GM21367 (cell line): ENCODE measurements around the gene CFAP52.
"Not testable (repeated sequence)": the region's sequence is repeated elsewhere in the genome, so short reads cannot be mapped to it uniquely, and the experiment has no call there.

Experiments
- ATAC-seq: cut with Tn5 transposase; IDR thresholded peaks from one replicate; pipeline ENCODE4 v1.9.1; 2021; ENCODE audit not compliant: unreplicated experiment

CFAP52 gene

DNA sequence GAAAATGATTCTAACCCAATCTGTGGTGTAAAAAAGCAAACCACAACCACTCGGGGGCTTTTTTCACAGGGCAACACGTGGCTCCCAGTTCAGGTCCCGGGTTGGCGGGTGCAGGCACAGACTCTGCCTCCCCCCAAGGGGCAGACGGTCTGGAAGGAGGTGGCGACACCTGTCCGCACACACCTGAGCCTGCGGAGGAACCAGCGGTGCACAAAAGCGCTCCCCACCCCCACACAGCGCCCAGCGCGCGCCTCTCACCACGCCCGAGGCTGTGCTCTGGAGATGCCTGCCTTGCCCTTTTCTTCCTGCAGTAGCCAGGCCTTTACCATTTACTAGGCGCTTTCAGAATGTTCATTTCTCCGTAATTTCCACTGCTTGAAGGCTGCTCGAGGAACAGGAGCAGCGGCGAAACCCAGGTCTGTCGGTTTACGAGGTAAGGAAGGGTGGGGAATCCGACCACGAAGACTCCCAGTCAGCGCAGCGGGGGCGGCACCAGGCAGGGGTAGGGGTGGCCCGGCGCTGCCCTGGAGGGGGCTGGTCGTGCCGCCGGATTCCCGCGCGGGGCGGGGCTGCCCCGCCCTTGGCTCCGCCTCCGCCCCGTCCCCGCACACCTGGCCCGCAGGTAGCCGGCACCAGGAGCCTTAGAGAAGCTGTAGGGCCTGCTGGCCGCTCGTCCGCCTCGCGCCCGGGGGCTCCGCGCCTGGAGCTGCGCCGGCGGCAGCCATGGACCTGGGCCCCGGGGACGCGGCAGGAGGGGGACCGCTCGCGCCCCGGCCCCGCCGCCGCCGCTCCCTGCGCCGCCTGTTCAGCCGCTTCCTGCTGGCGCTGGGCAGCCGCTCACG lies 68.7 kb downstream of the CFAP52 start, which contains the start of gene USP43:
TSS of gene USP43 (plus strand) at position 608 of the 842 bp plus-strand sequence. CDS start at position 724, 116 bp downstream.
- ATAC-seq: no peak

DNA sequence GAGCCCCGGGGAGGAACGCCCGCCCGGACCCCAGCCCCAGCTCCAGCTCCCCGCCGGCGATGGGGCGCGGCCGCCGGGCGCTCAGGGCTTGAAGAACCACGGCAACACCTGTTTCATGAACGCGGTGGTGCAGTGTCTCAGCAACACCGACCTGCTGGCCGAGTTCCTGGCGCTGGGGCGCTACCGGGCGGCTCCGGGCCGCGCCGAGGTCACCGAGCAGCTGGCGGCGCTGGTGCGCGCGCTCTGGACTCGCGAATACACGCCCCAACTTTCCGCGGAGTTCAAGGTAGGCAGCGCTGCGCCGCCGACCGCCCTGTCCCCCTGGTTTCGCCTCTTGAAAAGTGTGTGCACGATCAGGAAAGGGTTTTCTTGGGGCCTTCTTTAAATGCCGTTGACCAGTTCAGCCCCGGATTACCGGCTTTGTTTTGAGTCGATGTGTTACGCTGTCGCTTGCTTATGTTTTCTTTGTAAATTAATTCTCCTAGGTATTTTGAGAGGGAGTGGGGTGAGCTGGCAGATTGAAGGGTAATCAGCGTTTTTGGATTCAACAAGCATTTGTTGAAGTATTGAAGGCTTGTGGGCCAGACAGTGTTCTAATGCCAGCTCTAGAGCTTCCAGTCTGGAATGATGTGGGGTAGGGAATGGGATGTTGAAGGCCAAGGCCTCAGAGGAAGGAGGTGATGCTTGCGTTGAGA lies 69.6 kb downstream of the CFAP52 start:
- no peak for ATAC-seq

- no peak for ATAC-seq
These were observed 70.1 kb downstream of the CFAP52 start for GRCh38 chr17:9646546-9646885.

DNA sequence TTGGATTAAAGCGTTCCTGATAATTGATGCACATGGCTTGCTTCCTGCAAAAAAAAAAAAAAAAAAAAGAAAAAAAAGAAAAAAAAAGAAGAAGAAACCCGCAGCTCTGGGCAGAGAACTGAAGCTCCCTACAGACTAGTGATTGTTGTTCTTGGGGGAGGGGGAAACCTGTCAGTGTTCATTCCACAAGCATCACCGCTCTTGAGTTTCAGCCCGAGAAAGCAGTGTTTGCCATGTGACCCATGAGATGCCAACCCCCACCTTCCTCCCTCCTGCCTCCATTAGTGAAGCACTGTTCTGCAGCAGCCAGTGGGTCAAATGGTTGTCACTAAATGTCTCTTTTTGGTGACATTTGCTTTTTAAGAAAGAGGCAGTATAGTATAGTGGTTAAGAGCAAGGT lies 70.6 kb downstream of the CFAP52 start:
- no peak for ATAC-seq

DNA sequence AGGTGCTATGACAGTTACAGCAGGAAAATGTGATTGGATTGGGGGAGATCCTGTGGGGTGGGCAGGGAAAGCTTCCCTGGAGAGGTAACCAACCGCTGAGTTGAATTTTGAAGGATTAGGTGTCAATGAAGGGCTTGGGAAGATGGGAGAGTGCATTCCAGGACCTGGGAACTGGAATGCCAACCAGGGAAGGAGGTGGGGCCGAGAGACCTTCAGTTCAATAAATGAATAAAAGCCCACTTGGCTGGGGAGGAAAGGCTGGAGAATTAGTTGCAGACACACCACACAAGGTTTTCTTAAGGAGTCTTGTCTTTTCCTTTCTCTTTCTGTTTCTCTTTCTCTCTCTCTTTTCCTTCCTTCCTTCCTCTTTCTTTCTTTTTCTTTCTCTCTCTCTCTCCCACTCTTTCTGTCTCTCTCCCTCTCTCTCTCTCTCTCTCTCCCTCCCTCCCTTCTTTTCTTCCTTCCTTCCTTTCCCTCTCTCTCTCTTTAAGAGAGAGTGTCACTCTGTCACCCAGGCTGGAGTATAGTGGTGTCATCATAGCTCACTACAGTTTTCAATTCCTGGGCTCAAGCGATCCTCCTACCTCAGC lies 72.2 kb downstream of the CFAP52 start:
- no peak for ATAC-seq

- ATAC-seq: no peak
These were observed 82.3 kb downstream of the CFAP52 start for GRCh38 chr17:9658593-9659211.

GRCh38 chr17:9661027-9661426 lies 84.6 kb downstream of the CFAP52 start:
- ATAC-seq: no peak

- not testable (repeated sequence) for ATAC-seq
These were observed 87.1 kb downstream of the CFAP52 start for GRCh38 chr17:9663511-9663910.

- no peak for ATAC-seq
These were observed 90.1 kb downstream of the CFAP52 start for GRCh38 chr17:9666461-9667050.

DNA sequence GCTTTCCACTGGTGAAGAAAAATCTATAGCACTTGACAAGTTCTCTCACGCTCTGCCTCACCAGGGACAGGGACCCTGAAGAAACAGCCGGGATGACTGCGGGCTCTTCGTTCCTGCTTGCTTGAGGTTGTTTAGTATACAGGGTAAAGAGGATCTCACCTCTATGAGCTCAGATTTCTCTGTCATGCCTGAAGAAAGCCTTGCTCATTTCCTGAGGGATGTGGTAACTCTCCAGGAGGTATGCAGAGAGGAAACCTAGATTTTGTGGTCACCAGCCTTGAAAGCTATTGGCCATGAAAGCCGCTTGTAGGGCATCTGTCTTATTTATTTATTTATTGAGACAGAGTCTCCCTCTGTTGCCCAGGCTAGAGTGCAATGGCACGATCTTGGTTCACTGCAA lies 92.1 kb downstream of the CFAP52 start:
- no peak for ATAC-seq

DNA sequence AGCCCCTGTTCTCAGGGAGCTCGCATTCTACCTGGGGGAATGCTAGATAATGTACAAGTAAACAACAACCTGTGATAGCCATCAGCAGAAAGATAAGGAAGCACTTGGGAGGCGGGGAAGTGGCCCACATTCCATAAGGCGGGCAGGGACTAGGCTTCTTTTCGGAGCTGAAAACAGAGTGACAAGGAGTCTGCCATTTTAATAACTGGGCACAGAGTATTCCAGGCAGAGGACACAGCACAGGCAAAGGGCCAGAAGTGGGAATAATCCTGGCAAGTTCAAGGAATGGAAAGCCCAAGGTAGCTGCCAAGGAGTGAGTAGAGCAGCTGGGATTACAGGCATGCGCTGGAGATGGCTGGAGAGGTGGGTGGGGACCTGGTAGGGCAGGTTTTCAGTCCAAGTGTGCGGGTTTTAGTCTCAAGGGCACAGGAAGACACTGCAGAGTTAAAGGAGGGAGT lies 93.1 kb downstream of the CFAP52 start:
- ATAC-seq: no peak

GRCh38 chr17:9670596-9670995 lies 94.2 kb downstream of the CFAP52 start:
- no peak for ATAC-seq

GRCh38 chr17:9671559-9671958 lies 95.1 kb downstream of the CFAP52 start:
- no peak for ATAC-seq

DNA sequence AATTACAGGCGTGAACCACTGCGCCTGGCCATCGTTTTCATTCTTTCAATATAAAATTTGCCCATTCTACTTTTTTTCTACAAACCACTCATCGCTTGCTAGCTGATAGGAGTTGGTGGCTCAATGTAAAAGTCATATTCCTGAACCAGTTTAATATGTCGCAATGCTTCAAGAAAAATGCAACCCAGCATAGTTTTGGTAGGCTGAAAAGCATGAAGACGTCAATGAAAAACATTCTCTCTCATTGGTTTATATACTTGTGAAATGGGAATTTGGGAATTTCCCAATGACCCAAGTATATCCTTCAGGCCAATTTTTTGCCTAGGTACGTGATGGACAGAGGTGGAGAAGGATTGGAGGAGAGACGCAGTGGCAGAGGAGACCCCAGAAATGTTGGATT lies 95.8 kb downstream of the CFAP52 start:
- no peak for ATAC-seq

DNA sequence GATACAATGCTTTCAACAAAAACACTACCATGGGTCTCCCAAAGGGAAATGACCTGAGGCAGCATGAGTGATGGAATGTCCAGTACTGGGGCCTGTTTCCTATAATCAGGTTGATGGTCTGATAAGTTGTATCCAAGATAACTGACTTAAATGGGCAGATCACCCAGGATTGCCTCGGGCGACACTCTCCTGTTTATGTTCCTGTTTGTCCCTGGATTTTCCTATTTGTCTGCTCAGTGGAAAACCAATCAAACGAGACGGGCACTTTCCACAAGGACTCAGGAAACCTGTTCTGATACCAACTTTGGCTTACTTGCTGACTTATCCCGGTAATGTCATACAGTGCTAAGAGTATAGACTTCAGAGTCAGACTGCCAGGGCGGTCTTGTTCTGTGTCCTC lies 96.2 kb downstream of the CFAP52 start:
- ATAC-seq: no peak

DNA sequence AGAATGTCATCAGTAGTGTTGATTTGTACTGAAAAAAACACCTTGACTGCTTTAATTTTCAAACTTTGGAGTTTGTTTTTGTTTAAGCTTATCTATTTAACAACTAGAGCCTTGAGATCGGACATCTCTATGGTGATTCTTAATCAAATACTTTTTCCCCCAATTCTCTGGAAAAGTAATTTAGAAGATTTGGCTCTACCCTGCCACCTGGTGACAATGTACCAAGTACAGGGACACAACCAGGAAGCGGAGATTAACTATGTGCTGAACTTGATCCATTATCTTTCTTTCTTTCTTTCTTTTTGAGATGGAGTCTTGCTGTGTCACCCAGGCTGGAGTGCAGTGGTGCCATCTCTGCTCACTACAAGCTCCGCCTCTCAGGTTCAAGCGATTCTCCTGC lies 99.6 kb downstream of the CFAP52 start:
- no peak for ATAC-seq

DNA sequence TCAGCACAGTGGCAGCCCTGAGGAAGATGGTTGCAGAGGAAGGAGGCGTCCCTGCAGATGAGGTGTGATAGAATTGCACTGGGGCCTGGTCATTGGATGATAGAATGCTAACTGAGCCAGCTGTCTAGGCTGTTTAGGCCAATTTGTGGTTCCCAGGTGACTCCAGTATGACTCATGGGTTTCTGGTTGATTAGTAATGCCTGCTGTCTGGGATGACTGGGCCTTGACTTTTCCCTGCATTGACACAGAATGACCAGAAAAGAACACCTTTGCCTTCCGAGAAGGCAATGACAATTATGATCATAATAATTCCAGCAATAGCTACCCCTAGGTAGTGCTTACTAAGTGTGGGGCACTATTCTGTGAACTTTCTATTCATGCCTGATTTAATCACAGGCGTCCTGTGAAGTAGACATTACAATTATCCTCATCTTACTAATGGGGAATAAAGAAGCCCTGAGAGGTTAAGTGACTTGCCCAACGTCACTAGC lies 100.4 kb downstream of the CFAP52 start:
- no peak for ATAC-seq

DNA sequence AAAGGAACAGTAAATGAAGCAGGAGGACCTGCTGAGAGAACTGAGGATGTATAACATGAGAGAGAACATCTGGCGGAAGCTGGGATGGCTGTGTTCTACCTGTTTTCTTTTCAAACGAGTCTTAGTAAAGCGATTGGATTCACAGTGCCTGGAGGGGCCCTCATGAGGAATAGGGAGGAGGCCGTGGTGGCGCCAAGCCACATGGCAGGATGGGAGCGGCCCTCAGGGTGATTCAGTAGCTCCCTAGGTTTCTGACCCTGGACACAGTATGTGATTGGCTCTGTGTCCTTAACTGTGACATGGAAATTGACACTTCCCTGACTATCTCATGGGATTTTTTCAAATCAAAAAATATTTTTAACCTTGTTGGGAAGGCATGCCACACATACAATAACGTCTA lies 101.0 kb downstream of the CFAP52 start:
- ATAC-seq: no peak

- ATAC-seq: no peak
These were observed 101.5 kb downstream of the CFAP52 start for GRCh38 chr17:9677896-9678295.

DNA sequence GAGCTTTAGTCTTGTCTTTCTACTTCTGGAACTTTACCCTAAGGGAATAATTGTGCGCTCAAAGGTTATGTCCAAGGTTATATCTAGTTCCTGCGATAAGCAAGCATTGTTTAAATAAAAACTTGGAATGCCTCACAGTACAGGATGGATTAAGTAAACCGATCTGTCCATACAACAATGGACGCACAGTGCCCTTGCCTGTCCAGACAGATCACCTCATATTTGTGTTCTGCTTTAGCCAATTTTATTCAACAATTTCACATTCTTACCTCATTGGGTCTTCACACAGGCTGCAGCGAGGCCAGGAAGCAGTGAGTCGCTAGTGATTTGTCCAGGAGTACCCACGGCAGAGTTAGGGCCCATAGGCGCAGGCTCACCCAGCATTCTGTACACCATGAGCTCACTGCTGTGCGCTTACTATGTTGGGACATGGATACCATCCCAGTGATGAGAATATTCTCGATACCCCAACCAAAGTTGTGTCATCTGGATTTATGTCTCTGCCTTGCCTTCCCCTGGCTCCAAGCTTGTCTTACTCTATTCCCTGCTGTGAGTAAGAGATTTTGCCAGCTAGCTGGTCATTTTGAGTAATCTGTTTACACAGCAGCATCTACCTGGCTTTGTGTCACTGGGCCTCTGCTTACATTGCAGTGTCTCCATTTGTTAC lies 108.6 kb downstream of the CFAP52 start:
- no peak for ATAC-seq
